22Rv1 (cell line): ENCODE results near the gene SLC3A2.

Experiments
- H3K27ac ChIP-seq: fragments of 450-650 bp; 2 replicates; pipeline ENCODE4 v1.5.1; 2017
- ZFX ChIP-seq: fragments of 450-650 bp; IDR thresholded peaks from 2 replicates; pipeline ENCODE4 v1.6.1; 2017; ENCODE audit warnings: antibody characterized with exemption, borderline replicate concordance
- TF ChIP-seq, protein P1 (sequence below): fragments of 450-650 bp; IDR thresholded peaks from 2 replicates; pipeline ENCODE4 v1.5.1; 2017; ENCODE audit warnings: mild to moderate bottlenecking

Gene SLC3A2

DNA sequence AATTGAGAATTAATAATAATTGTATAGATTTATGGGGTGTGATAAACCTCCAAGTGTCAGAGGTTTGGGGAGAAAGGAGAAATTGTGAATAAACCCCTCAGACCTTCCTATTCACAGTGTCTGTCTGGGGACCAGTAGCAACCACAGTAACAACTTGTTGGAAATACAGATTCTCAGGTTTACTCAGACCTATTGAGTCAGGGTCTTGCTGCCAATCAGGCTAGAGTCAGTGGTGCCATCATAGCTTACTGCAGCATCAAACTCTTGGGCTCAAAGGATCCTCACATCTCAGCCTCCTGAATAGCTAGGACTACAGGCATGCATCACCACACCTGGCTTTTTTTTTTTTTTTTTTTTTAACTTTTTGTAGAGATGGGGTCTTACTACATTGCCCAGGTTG, 17.3 kb downstream of the SLC3A2 start:
- TF ChIP-seq, protein P1, sequence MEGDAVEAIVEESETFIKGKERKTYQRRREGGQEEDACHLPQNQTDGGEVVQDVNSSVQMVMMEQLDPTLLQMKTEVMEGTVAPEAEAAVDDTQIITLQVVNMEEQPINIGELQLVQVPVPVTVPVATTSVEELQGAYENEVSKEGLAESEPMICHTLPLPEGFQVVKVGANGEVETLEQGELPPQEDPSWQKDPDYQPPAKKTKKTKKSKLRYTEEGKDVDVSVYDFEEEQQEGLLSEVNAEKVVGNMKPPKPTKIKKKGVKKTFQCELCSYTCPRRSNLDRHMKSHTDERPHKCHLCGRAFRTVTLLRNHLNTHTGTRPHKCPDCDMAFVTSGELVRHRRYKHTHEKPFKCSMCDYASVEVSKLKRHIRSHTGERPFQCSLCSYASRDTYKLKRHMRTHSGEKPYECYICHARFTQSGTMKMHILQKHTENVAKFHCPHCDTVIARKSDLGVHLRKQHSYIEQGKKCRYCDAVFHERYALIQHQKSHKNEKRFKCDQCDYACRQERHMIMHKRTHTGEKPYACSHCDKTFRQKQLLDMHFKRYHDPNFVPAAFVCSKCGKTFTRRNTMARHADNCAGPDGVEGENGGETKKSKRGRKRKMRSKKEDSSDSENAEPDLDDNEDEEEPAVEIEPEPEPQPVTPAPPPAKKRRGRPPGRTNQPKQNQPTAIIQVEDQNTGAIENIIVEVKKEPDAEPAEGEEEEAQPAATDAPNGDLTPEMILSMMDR, result no peak
- no peak for TF ChIP-seq ZFX
- H3K27ac ChIP-seq, result no peak overlapping the region

DNA sequence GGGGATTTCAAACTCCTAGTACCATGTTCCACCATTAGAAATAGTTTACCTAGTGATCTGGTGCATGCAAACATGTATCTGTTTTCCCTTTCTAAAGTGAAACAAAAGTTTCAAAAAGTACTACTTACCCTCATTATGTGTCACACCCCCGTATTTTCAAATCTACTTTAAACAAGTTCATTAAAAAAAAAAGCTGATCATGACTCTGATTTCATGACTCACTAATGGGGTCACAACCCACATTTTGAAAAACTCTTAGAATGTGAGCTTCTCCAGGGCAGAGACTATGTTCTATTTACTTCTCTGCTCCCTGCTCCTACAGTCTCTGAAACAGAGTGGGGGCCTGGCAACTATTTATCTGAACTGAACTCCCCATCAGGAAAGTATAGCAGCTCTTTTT, 22.2 kb downstream of the SLC3A2 start:
- H3K27ac ChIP-seq, result no peak overlapping the region
- TF ChIP-seq ZFX, result no peak
- TF ChIP-seq, protein P1, result no peak

DNA sequence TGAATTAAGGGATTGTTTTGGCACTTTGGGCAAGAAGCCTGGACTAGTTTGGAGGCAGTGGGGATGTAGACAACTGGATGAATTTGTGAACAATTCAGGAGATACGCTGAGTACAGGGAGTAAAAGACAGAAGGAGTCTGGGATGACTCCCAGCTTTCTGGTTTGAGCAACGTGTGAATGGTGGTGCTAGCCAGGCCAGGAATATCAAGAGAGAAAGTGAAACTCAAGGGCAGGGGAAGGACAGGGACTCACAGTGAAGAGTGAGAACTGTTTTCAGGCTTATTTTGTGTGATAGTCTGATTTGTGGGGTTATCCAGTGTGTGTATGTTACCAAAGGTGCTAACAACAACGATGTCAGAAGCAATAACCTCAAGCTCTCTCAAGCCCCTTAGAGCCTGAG, 24.6 kb downstream of the SLC3A2 start:
- no peak overlapping the region for H3K27ac ChIP-seq
- TF ChIP-seq ZFX, result no peak
- TF ChIP-seq, protein P1, result no peak

DNA sequence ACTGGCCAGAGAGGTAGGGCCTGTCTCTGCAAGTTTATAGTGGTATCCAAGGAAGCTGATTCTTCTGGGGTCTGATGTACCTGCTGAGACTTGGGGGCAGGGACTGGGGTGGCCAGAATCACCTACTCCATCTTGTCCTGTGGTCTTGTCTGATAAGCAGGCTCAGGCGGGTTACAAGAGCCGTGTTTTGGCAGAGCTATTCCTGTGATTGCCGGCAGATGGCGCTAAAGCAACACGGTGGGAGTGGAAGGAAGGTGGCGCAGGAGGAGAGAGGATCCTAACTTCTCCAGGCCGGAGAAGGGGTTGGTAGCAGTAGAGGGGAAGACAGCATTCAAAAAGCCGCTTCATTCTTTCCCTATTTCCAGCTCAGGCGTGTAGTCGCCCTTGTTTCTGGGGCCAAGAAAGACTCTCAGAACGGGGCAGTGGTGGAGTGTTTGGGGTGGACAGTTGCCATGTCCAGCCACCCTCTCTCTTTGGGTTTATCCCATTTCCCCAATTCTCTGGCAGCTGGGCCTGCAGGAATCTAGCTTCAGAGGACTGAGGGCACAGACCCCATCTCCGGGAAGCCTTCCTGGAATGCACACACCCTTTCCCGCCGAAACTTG, 25.3 kb downstream of the SLC3A2 start:
- TF ChIP-seq, protein P1, result peak; percentile 96
- TF ChIP-seq ZFX, result no peak
- no peak overlapping the region for H3K27ac ChIP-seq

DNA sequence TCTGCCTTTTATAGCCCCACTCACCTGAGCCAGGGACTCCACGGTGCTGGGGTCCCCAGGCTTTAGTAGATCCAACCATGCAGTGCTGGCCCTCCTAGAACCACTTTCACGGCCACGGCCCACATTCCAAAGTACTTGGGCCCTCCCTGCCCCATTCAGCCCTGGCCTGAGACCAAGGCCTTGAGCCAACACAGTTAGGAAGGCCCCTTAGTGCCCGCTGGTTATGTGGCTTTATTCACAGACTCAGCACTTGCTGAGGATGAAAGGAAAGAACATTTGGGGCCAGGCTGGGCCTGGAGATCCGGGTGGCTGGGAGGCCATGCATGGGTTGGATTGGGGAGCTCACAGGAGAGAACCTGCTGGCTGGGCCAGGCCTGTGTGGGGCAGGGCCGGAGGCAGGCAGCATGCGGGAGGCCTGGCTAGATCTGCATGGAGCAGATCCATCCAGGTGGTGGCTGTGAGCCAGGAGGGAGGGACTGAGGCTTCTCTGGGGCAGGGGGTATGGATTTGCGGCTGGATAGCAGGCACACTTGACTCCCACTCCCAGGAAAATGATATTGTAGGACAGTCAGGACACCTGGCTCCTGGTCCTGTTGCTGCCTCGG, 27.9 kb downstream of the SLC3A2 start:
- peak overlapping the region; percentile 88 for H3K27ac ChIP-seq
- TF ChIP-seq ZFX, result no peak
- TF ChIP-seq, protein P1, result no peak

DNA sequence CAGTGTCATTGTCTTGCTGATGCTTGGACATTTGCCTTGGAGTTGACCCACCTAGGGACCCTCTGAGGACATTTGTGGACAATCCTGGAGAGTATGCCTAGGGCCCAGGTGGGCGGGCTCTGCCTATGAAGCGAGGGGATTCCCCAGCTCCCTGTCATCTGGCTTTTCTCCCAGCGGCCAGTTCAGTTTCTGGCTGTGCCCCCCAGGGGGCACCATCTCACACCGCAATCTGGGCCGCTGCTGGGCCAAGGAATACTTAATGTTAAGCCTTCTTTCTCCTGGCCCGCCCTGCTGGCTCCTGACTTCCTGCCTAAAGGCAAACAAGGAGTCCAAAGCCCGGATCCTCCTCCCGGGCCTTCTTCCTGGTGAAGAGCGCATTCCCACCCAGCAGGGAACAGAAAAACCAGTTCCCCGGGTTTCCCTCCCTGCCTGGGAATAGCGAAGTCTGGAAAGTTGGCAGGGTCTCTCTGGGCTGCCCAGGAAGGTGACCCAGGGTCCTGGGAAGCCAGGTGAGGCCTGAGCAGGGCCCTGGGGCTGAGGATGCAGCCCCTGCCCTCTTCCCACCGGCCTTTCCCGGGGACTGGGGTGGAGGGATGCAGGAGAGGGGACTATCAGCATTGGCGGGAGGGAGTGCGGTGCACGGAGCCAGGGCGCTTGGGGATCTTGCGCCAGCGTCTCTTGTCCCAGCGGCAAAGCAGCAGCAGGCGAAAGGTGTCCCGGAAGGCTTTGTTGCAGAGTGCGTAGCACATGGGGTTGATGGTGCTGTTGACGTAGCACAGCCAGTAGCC, 28.6 kb downstream of the SLC3A2 start:
- H3K27ac ChIP-seq, result peak overlapping the region; percentile 88
- TF ChIP-seq ZFX, result no peak
- TF ChIP-seq, protein P1, result peak; percentile 88

DNA sequence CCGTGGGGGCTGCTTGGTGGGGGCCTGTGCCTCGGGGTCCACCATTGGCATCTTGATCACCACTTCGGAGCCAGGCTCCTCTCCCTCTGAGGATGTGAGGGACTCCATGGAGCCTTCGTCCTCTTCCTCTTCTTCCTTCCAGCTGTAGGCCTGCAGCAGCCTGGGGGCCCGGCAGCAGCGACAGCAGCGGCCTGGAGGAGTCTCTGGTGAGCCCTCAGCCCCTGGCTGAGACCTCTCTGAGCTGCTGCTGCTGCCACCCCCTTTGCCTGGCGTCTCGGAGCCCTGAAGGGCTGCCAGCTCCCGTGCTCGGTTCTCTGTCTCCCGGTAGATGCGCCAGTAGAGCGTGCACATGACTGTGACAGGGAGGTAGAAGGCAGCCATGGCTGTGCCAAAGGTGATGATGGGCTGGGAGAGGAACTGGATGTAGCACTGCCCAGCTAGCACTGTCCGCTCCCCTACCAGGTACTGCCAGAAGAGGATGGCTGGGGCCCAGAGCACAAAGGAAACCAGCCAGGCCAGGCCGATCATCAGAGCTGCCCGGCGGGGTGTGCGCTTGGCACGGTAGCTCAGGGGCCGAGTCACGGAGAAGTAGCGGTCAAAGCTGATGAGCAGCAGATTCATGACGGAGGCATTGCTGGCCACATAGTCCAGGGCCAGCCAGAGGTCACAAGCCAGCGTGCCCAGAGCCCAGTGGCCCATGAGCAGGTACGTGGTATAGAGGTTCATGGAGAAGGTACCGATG, 29.6 kb downstream of the SLC3A2 start:
- TF ChIP-seq, protein P1, result no peak
- no peak for TF ChIP-seq ZFX
- H3K27ac ChIP-seq, result peak overlapping the region; percentile 88
